GM21423 (cell line): ENCODE results near the gene UBE3D.

Experiments used
- ATAC-seq: cut with Tn5 transposase; IDR thresholded peaks from one replicate; pipeline ENCODE4 v1.9.1; 2021; ENCODE audit warnings: mild to moderate bottlenecking, moderate library complexity; ENCODE audit not compliant: unreplicated experiment

Gene UBE3D

GRCh38 chr6:83065511-83066192, at the start of gene UBE3D:
TSS of gene UBE3D (minus strand) at chr6:83065841. CDS start at chr6:83065718, 123 bp downstream.
- ATAC-seq = peak; percentile 63

DNA sequence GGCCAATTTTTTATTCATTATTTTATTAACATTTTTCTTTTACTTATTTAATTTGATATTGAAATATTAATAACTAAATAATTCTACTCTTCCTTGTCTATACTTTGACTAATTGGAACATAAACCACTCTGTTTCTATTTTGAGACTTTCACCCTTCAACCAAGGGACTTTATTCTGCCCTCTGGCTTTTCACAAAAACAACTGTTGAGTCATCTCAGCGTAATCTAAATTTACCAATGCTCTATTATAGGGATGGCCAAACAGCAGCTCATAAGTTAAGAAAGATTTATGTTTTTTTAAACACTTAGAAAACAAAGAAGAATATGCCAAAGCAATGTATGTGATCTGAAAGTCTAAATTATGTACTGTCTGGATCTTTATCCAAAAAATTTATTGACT, 48.5 kb upstream of the UBE3D start:
- no peak for ATAC-seq

DNA sequence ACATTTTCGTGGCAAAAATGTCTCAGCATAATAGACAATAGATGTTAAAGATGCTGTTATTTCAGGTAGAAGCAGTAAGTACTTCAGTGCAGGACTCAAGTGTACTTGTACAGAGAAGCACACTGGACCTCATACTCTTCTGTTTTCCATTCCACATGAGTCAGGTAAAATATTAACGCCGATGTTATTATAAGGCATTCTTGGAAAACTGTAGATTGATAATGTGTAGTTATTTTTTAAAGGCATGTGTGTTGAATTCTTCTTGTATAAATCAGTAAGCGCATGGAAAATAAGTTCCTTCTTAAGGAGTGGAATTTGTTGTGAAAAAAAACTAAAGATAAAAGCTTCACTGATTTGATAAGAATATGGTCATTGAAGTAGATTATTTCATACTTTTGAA, 47.6 kb upstream of the UBE3D start:
- no peak for ATAC-seq

- ATAC-seq = no peak
These were observed 42.7 kb upstream of the UBE3D start for GRCh38 chr6:83108378-83108777.

DNA sequence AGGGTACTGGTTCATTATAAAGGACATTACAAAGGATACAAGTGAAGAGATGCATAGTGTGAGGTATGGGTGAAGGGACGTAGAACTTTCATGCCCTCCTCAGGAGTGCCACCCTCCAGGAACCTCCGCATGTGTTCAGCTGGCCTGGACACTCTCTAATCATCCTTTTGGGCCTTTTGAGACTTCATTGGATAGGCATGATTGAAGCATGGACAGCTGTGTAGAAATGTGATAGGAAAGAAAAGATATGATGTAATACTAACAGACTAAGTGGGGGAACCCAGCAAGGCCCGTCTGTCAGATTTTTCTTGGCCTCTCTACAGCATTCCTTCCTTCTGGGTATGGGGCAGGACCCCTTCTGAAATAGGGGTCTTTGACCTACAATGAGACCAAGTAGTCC, 32.9 kb upstream of the UBE3D start:
- ATAC-seq = no peak

GRCh38 chr6:83097675-83098074, 32.0 kb upstream of the UBE3D start:
- no peak for ATAC-seq

GRCh38 chr6:83097204-83097603, 31.6 kb upstream of the UBE3D start:
- no peak for ATAC-seq

GRCh38 chr6:83096791-83097190, 31.1 kb upstream of the UBE3D start:
- no peak for ATAC-seq

GRCh38 chr6:83092756-83093399, 27.2 kb upstream of the UBE3D start:
- no peak for ATAC-seq

DNA sequence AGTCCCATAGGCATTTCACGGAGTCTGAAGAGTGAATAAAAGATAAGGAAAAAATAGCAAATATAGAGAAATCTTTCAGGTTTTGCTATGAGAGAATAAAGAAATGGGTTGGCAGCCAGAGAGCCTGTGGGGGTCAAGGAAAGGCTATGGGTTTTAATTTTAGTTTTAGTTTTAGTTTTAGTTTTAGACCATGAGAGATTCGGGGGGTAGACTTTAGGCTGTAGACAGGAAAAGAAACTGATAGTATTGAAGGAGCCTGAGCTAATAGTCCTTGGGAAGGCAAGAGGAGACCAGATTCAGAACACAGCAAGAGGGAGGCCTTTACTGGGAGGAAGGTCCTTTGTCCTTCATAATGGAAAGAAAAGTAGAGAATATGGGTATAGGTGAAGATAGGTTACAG, 21.1 kb upstream of the UBE3D start:
- peak; percentile 100 for ATAC-seq

- no peak for ATAC-seq
These were observed 17.8 kb upstream of the UBE3D start for GRCh38 chr6:83083476-83083875.

GRCh38 chr6:83073615-83074014, 8.0 kb upstream of the UBE3D start:
- no peak for ATAC-seq

DNA sequence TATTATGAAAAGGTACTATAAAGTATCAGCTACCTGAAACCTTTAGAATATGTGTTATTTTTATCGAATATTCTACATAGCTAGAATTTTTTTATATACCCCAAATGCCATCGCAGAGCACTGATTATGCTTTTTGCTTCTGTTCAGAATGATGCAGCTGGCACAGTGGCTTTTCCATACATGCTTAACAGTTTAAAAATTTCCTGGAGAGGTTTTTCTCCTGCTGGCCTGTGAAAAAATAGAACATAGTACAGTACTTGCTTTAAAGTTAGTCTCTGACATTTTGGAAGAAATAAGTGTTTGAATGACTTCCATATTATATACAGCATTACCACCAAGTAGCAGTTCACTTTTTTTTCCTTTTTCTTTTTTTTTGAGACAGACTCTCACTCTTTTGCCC, 7.1 kb upstream of the UBE3D start:
- no peak for ATAC-seq

DNA sequence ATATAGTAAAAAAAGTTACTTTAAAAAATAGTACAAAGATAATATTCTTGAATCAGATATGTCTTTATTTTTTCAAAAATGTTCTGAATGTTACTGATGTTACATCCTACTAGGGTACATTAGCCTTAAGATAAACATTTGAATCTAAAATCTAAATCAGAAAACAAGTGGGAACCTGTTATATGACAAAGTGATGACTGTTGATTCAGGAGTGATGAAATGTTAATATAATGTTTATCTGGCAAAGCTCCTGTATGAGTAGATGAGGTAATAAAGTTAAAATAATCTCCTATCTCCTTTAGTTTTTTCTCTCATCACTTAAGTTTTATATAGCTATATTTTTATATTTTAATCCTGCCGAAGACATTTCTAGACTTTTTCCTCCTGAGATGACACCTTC, 6.1 kb upstream of the UBE3D start:
- no peak for ATAC-seq

- peak; percentile 50 for ATAC-seq
These were observed 5.4 kb upstream of the UBE3D start for GRCh38 chr6:83071023-83071422.

GRCh38 chr6:83069633-83070032, 4.0 kb upstream of the UBE3D start:
- ATAC-seq = no peak

- ATAC-seq = no peak
These were observed 3.0 kb upstream of the UBE3D start for GRCh38 chr6:83068616-83069015.

- ATAC-seq = peak; percentile 82
These were observed 2.1 kb upstream of the UBE3D start, which contains the start of gene DOP1A for GRCh38 chr6:83067448-83068439. TSS of gene DOP1A (plus strand) at chr6:83067671. CDS start at chr6:83096978, 29,307 bp downstream.

- no peak for ATAC-seq
These were observed 3.4 kb downstream of the UBE3D start for GRCh38 chr6:83062225-83062624.

GRCh38 chr6:83061190-83061589, 4.5 kb downstream of the UBE3D start:
- ATAC-seq = no peak

DNA sequence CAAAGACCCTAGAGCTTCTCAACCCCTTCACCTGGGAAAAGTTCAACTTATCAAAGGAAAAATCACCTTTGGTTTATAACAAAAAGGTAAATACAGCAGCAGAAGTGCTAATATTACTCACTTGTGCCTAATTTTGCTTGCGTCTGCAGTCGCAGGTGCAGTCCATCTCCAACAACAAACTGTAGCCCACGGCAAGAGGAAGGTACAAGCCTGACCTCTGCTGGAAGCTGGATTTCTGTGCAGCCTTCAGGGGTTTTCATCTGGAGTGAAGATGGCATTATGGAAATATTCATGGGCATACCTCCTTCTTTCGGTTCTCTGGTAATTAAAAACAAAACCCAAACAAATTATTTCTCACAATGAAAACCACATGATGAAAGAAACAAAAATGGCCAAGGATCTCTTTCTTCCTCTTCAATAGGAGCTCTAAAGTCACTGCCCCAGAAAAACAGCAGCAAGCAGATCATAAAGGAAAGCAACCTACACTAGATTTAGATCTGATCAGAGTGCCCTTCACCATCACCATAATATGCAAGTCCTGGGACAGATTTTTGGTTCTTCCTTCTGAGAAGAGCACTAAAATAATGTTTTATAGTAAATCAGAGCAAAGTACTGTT, 7.8 kb downstream of the UBE3D start:
- ATAC-seq = peak; percentile 82
